ENCODE data around the gene GALNT3.

The GALNT3 gene

GRCh38 chr2:165725421-165725820, 68.6 kb downstream of the GALNT3 start:
- no peak for DNase-seq (ENCODE audit: low spot score)

DNA sequence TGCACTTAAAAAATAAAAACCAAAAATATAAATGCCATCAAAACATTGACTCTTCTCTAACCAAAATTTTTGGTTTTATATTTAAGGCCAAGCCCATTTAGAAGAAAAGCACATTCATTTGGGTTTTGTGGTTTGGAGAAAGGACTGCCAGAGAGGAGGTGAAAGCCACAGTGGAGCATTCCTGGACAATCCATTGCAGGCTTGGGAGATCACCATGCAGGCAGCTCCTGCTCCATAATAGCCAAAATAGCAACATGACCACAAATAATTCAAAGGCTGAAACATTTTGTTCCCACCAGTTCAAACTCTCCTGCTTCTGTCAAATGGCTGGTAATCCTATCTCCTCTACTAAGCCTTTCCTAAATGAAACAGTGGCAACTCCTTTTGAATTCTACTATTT, 73.5 kb downstream of the GALNT3 start:
- DNase-seq (ENCODE audit: low spot score): no peak

- no peak for DNase-seq (ENCODE audit: low spot score)
Observed at GRCh38 chr2:165718610-165719210, 75.3 kb downstream of the GALNT3 start.

- no peak for DNase-seq (ENCODE audit: low spot score)
Observed at GRCh38 chr2:165716091-165716490, 78.0 kb downstream of the GALNT3 start.

DNA sequence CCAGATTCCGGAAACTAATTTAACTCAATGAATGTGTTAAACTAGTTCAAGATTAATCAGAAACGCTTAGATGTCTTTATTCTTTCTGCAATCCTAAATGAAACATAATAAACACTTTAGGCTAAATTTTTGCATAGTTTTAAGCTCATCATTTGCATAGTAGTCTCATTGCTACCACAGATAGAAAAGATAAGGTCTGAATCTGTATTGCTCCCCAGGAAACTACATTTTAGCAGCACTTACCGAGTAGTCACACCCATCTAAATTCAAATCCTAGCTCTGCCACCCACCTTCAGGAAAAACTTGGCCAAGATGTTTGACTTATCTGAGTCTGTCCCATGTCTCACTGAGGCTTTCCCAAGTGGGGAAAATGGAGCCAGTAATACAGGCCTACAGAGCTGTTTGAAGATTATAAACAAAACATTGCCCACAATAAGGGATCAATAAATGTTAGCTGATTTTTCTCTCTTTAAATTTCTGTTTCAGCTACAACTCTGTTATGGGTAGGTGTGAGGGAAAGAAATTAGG, 87.0 kb downstream of the GALNT3 start:
- DNase-seq (ENCODE audit: low spot score): no peak

GRCh38 chr2:165701147-165701546, 92.9 kb downstream of the GALNT3 start:
- DNase-seq (ENCODE audit: low spot score): no peak

DNA sequence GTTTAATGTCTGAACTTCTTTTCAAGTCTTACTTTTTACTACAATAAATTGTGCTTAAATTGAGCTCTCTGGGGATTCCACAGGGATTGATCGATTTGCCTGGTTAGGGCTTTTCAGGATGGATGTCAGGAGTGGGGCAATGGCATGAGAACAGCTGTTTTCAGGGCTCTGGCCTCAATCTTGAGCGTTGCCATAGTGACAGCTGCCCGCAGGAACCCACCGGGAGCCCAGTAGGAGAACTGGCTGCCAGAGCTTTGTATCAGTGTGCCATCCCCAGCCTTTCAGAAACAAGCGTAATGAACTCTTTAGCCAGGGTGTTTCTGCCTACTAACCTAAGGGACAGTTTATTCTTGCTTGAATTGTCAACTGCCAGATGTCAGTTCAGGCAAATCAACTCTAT, 93.5 kb downstream of the GALNT3 start:
- DNase-seq (ENCODE audit: low spot score): no peak

GRCh38 chr2:165699946-165700345, 94.1 kb downstream of the GALNT3 start:
- no peak for DNase-seq (ENCODE audit: low spot score)

- peak; percentile 28 for DNase-seq (ENCODE audit: low spot score)
Observed at GRCh38 chr2:165698444-165698884, 95.6 kb downstream of the GALNT3 start.

DNA sequence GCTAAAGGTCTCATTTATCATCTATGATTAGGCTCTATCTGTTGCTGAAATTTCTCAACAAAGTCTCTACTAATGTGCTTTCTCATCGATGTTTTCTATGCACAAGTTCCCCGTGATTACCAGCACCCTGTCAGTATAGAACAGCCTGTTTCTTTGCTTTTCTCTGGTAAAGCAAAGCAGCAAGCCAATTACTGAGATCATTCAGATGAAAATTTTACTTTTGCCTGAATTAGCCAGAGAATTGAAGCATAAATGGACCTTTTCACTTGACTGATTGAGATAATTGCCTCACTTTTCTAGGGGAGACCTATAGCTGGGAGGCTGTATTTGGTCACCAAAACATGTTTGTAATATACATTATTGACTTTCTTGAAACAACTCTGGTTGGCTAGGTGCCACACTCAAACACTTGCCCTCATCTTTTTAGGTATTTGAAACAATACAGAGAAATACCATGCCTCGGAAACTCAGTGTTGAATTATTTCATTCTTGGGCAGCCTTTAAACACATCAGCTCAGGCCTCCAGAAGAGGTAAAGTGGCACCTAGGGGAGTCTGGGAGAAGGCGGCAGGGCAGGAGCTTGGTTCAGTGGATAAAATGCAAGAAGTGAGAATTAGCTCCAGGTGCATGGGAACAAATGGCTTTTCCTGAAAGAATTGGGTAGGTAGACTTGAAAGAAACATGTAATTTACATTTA, 96.2 kb downstream of the GALNT3 start:
- DNase-seq (ENCODE audit: low spot score): no peak

Measured in LoVo (cell line).